Measurements from ENCODE around the gene RGPD5. TPM values are rescaled to one million over a fixed set of nuclear protein-coding genes. Genes with fewer than 3 reads are reported as not detected.
"Not testable (repeated sequence)": the region's sequence is repeated elsewhere in the genome, so short reads cannot be mapped to it uniquely, and the experiment has no call there.

RGPD5 gene
- 10 to 100 TPM; 23.6 to 38.2 TPM for total RNA-seq
- long read RNA-seq, full-length matches to known transcripts: 1 of 1 reads
- long read RNA-seq, partial matches to known transcripts: 0 of 1 reads
- long read RNA-seq, other reads (novel, unspliced or antisense): 0 of 1 reads

DNA sequence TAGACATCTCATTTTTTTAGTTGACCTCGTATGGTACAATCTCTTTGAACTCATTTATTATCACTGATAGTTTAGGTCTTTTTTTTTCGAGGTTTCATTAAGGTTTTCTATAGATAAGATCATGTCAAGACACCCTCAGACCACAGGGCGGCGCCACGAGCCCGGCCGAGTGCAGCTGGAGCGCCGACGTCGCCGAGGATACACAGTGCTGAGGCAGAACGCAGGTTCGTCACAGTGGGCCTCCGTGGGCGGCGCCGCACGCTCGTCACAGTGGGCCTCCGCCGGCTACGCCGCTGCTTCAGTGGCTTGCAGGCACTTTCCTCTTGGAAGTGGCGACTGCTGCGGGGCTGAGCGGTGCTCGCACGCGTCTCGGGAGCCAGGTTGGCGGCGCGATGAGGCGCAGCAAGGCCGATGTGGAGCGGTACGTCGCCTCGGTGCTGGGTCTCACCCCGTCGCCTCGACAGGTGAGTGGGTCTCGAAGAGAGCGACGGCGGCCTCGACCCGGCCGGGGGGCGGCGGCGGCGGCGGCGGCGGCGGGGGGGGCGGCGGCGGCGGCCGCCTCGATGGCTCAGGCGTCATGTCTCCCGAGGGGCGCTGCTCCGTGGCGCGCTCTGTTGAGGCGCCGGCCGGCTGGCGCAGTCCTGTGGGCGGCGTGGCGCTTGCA lies at the start of gene RGPD5:
TSS of gene RGPD5 (plus strand) at position 232 of the 664 bp plus-strand sequence. CDS start at position 393, 161 bp downstream.
- ATAC-seq (peak; percentile 91), DNase-seq (peak in 1 of 2 donors; percentile 5)
- intact Hi-C loops (cut with DNase I, micrococcal nuclease): not testable (repeated sequence)

DNA sequence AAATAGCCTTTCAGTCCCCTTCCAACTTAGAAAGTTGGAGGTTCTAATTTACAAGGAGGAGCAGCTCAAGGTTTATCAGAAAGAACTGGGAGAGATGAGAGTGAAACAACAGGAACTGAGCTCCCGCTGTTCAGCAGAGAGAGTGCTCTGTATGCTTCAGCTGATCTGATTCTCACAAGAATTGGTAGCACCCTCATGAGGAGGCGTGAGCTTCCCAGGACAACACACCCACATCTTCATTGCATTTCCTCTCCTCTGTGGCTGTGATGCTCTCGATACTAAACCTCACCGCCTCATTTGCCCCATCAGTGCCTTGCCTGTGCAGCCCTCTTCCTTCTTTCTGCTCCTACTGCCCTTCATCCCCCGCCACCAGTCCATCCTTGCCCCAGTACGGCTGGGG lies 42.5 kb upstream of the RGPD5 start:
- ATAC-seq; intact Hi-C loops (cut with DNase I, micrococcal nuclease); DNase-seq: not testable (repeated sequence)

DNA sequence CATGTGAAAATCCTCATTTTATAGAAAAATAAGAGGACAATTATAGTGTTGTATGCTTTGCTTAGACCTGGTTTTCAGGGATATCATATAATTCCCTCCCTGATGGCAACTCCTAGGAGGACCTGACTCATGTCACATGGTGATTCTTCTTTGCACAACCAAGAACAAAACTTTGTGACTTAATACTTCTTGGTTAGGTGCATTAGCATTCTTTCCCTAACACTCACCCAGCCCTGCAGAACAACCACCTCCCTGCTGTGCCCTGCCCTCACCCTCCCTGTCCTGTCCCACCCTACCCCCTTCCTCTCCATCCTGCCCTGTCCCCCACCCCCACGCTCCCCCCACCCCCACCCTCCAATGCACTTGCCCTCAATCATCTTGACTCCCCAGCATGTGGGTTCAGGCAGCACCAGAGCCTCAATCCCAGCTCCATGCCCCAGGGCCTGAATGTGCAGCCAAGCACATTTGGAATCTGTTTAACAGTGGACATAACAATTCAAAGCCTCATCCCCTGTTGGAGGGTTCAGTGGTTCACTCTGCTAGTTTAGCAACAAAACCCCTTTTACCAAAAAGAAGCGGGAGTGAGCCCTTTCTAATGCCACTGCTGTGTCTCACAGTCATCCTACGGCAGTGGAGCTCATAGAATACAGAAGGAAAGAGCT lies 36.8 kb upstream of the RGPD5 start:
- intact Hi-C loops (cut with DNase I, micrococcal nuclease); DNase-seq; ATAC-seq: not testable (repeated sequence)

DNA sequence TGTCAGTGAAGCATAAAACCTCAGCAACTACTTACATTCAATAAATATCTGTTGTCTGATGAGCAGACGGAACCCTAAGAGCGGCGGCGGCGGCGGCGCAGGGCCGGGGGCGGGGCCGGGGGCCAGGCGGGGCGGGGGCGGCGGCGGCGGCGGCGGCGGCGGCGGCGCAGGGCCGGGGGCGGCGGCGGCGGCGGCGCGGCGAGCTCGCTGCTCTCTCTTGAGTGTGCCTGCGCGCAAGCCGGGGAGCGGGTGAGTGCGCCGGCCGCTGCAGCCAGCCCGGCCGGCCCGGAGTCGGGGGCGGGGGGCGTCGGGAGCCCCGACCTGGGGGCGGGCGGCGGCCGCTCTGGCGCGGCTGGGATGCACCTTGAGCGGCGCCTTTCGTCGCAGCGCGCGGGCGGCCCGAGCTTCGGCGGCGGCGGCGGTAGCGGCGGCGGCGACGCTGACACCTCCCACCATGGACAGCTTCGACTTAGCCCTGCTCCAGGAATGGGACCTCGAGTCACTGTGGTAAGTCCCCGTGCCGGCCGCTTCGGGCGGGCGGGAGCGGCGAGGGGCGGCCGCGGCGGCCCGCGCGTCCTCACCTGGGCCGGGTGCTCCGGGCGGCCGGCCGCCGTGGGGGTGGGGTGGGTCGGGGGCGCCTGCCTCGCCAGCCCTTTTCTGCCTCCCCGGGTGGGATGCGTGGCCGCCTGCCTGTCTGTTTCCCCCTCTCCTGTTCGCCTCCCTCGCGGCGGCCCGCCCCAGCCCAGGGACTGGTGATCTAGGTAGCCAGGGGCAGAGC lies 33.7 kb upstream of the RGPD5 start:
- ATAC-seq: peak; percentile 53
- intact Hi-C loops (cut with DNase I, micrococcal nuclease); DNase-seq: not testable (repeated sequence)

DNA sequence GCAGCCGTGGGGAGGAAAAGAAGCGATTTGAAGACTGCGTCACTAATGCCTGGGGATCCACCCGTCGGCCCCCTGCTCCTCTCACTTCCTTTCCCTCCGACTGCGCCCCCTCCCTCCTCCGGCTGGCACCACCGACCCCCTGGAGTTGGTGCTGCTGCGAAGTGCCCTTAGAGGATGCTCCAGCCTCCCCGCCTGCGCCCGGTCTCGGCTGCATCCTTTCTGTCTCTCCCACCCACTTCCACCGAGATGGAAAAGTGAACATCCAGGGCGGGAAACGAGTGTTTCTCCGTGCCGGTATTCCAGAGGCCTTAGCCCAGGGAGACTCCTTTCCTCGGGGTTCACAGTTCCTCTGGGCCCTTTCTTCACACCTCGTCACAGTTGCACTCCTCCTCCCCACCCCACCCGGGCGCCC lies 33.1 kb upstream of the RGPD5 start:
- intact Hi-C loops (cut with DNase I, micrococcal nuclease): not testable (repeated sequence)
- peak in 1 of 2 donors; percentile 3 for DNase-seq
- ATAC-seq: peak; percentile 20

DNA sequence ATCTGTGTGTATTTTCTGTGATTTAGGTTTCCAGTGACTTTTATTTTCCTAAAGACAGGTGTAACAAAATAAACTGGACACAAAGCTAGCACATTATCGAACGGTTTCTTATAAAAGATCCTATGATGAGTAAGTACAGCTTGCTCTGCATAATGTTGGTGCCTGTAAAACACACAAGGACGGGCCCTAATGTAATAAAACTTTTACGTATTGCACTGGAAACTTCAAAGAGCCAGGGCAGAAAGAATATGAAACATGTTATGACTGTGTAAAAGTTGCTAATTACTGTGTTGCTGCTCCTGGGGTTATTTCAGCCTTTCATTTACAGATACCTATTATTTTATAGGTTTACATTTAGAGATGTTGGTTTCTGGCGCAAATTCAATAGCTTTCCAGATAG lies 32.1 kb upstream of the RGPD5 start:
- DNase-seq; intact Hi-C loops (cut with DNase I, micrococcal nuclease): not testable (repeated sequence)
- peak; percentile 85 for ATAC-seq

DNA sequence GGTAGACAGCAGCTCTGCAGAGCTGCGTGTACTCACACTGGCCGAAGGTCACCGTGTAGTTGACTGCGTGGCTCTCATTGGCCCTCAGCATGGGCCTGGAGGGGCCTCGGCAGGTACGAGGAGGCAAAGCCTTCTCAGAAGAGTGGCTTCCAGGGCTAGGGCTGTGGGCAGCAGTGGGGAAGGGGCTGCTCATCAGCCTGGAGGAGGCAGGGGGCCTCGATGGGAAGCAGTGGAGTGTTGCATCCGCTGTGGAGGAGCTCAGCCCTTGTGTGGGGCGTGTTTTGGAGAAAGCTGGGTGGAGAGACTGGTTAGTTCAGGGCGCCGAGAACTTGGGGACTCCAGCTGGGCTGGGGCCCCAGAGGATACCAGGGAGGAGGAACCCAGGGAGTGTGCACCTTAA lies 28.0 kb upstream of the RGPD5 start:
- intact Hi-C loops (cut with DNase I, micrococcal nuclease); ATAC-seq; DNase-seq: not testable (repeated sequence)

DNA sequence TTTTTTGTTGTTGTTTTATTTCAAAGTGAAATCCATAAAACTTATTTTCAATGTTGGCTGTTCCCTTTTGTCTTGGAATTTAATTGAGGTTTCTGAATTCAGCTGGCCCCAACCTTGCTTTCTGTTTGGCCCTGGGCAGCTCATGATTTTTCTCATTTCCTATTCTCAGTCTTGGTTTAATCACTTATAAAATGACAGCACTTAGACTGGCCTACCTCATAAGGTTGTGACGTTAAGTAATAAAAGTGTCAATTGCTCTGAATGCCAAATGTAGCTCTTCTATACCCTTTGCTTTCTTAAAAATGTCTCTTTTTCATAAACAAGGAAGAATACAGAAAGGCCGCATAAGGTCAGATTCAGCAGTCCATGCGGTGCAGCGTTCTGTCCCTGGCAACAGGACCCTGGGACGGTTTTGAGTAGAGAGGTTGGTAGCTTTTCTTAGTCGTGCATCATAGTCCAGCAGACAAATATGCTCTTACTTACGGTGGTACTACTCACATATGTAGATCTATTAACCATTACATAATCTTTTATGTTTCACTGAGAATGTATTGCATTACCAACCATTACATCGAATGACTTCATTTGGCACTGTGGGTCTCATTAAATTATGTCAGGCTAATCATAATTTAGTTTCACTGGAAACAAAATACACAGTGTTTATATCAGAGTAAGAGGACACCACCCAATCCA lies 27.1 kb upstream of the RGPD5 start:
- ATAC-seq: not testable (repeated sequence)

DNA sequence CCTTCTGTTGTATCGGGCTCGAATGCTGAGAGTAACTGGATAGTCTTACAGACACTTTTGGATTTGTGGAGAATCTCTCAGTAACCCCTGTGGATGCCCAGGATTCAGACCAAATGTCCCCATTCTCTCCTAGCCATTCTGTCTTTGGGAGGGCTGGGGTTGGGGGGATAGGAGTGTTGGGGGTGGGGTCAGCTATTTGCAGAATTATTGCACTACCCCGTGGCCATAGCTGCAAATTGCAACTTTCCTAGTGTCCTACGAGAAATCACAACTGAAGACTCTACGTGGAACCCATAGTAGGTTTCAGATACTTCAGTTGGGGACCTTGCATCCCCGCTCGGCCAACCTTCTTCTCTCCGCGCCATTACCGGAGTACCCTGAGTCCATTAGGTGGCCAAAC lies 25.2 kb upstream of the RGPD5 start:
- ATAC-seq; DNase-seq; intact Hi-C loops (cut with DNase I, micrococcal nuclease): not testable (repeated sequence)

More for the DNA sequence above, 27.1 kb upstream of the RGPD5 start:
- intact Hi-C loops (cut with DNase I, micrococcal nuclease); DNase-seq: not testable (repeated sequence)

DNA sequence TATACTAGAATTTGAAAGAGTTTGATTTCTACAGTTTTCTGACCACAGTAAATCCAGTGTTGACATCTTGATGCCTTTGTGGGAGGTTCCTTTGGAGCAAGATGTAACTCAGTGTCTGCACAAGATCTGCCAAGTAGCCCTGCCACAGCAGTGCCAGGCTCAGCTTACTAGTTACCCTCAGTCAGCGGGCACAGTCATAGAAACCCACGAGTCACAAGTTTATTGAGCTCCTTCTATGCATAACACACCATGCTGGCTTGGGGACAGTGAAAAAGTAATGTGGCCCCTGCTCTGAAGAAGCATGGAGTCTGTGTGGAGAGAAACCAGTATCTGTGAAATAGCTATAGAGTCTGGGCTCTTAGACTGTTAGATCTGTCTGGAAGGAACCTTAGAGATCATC lies 15.0 kb upstream of the RGPD5 start:
- intact Hi-C loops (cut with DNase I, micrococcal nuclease); DNase-seq; ATAC-seq: not testable (repeated sequence)

DNA sequence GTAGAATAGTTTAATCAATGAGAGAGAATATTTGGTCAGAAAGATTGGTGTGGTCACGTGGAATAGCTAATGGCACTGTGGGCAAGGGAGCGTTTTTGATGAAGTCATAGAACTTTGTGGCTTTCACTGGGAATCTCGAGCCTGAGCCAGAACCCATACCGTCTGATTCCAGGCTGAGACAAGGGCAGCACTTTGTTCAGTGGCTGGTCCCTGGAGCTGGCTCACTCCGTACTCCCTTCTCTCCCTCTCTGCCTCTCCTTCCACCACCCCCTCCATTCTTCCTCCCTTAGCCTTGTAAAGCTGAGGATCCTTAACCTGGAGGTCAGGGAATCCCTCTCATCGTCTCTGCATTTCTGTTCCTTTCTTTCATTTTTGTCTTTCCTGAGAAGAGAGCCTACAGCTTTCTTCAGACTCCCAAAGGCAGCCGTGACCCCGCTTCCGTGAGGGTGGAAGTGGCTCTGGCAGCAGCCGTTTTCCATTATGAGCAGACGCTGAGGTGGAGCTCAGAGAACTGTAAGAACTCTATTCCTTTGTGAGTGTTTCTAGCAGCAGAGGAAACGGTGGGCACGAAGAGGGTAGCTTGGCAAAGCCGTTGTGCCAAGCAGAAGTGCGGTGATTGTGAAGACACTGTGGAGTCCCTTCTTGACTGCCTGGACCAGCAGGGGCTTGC lies 12.8 kb upstream of the RGPD5 start:
- intact Hi-C loops (cut with DNase I, micrococcal nuclease); ATAC-seq; DNase-seq: not testable (repeated sequence)

DNA sequence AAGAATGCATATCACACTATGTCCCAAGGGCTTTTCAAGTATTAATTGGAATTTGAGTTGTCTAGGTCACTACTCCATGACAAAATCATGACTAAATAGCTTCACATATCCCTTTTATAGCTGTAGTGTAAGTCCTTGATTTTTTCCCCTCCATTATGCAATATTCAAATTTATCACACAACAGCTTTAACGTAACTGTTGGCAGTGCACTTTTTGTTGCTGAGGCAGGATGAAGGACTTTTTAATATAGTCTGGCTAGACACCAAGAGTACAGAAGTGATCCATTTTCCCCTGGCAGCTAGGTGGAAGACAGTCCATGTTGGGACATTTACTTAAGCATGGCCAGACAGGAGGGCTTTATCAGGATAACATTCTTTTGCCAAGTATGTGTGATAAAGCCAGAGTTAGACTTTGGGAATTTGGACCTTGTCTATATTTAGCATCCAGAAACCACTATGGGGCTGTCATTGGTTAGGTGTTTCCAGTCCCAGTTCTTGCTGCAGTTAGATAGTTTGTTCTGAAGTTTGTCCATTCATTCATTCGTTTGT lies 11.6 kb upstream of the RGPD5 start:
- intact Hi-C loops (cut with DNase I, micrococcal nuclease); DNase-seq; ATAC-seq: not testable (repeated sequence)

DNA sequence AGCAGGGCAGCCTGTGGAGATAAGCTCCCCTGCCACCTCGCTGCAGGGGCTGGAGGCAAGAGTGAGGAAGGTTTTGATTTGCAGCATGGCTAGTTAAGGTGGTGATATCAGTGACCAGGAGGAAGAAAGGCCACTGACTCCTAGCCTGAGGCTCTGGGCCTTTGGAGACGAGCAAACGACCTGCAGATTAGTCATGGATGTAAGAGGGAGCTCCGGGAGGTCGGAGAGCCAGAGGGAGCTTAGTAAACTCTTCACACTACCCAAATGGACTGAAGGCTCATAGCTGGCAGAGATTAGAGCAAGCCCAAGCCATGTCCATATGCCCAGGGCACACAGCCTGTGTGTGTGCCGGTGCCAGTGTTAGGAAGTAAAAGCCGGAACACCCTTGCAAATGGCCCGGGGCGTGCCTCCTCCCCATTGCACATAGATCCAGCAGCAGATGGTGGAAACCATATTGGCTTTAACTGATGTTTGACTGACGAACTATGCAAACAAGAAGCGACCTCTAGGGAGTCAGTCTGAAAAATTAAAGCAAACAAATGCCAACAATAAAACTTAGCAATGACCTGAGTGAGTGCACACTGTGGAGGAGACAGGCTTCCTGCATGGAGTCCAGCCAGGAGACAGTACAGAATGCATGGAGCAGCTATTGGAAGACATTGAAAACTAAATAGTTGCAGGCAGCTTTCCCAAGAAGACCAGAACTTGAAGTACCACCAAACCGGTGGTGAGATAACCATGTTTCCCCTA lies 2.4 kb upstream of the RGPD5 start:
- DNase-seq; intact Hi-C loops (cut with DNase I, micrococcal nuclease): not testable (repeated sequence)
- ATAC-seq: peak; percentile 72

DNA sequence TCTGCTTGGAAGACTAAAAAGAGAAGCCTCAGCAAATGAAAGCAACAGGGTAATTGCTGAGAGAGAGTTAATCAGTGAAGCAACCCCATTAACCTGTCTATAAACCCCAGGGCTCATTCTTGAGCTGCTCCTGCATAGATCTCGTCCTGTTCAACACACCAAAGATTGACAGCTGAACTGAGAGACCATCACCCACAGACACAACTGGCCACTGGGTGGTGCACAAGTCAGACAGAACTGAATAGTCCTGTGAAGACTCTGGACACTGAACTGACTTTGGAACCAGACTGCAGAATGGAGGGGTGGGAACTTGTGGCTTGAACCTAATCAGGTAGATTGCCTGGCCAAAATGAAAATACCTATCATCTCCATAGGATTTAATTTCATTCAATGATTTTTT lies 1.4 kb upstream of the RGPD5 start:
- intact Hi-C loops (cut with DNase I, micrococcal nuclease); DNase-seq: not testable (repeated sequence)
- peak; percentile 42 for ATAC-seq

DNA sequence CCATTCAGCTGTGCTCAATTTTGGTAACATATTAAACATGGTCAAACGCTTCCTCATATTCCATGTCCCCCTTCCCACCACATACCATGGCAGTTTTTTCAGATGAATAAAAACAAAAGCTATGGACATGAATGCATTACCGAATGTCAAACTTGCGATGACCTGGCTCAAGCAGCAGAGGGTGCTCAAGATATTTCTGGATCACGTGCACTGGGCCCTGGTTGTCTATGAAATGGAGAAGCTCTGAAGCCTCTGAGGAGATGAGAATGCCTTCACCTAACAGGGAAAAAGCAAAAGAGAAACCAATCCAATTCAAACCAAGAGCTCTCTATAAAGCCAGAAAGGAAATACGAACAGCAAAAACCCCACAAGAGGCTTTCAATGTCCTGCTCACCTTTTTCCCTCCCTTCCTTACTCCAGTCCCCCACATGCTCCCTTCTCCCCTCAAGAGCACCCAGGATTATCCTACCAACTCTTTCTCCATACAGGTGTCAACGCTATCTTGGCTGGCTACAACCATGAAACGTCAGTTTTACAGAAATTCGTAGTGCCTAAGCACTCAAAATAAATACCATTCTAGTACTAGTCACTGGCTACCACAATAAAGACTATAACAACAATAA lies 77.1 kb downstream of the RGPD5 start:
- intact Hi-C loops (cut with DNase I, micrococcal nuclease); DNase-seq: not testable (repeated sequence)
- peak; percentile 89 for ATAC-seq

DNA sequence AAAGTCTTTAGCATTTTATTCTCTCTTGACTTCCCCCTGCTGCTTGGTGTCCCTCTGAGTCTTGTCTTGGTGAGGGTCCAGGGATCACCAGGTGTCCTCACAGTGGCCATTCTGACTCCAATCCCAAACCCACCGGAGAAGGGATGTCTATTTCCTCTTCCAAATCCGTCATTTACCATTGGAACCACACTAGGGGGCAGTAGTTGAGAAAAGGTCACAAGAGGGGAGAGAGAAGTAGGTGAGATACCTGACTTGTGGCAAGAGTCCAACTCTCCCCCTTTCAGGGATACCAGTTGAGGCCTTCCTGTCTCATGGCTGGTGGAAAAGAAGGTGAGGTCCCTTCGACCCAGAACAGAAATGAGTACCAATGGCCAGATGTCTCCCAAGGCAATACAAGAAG lies 82.5 kb downstream of the RGPD5 start:
- DNase-seq; intact Hi-C loops (cut with DNase I, micrococcal nuclease); ATAC-seq: not testable (repeated sequence)

All from left colon (tissue), 2 donors.